GM18909 (cell line): ENCODE data around the gene FAM13A.
"Not testable (repeated sequence)": the region's sequence is repeated elsewhere in the genome, so short reads cannot be mapped to it uniquely, and the experiment has no call there.

Experiments used
- ATAC-seq: cut with Tn5 transposase; IDR thresholded peaks from one replicate; pipeline ENCODE4 v1.9.1; 2021; ENCODE audit warnings: mild to moderate bottlenecking; ENCODE audit not compliant: unreplicated experiment, poor library complexity

Gene FAM13A

DNA sequence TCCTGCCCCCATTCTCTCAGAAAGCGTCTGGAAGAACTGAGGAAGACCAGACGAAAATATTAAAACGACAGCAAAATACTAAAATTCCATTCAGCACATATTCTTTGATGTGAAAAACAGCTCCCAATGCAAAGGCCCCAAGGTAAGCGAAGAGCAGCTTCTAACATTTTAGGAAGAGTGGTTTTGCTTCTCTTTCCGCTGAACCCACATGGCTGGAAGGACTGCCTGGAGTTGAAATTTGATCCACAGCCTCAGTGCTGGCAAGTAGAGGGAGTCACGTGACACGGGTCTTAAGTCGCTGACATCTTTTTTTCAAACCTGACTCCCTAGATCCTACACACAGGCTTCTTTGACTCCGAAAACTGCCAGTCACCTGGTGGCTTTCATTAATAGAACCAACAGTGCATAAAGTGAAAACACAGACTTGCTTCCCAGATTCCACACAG, at the start of gene FAM13A:
TSS of gene FAM13A (minus strand) at position 233 of the 446 bp plus-strand sequence. CDS start at position 12, 221 bp downstream.
- peak; percentile 80 for ATAC-seq

DNA sequence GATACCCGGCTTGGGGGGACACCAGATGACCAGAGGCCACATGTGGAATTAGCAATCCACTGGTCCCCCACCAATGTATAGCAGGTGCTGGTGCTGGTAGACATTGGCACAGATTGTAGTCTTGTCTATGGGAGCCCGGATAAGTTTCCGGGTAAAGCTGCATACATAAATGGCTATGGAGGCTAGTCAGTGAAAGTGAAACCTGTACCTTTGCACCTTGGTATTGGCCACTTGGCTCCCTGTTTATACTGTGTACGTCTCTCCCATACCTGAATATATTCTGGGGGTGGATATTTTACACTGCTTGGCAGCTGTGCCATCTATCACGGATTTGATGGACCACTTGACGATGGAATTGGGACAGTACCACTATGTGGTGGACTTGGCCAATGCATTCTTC, 48.7 kb upstream of the FAM13A start:
- no peak for ATAC-seq

DNA sequence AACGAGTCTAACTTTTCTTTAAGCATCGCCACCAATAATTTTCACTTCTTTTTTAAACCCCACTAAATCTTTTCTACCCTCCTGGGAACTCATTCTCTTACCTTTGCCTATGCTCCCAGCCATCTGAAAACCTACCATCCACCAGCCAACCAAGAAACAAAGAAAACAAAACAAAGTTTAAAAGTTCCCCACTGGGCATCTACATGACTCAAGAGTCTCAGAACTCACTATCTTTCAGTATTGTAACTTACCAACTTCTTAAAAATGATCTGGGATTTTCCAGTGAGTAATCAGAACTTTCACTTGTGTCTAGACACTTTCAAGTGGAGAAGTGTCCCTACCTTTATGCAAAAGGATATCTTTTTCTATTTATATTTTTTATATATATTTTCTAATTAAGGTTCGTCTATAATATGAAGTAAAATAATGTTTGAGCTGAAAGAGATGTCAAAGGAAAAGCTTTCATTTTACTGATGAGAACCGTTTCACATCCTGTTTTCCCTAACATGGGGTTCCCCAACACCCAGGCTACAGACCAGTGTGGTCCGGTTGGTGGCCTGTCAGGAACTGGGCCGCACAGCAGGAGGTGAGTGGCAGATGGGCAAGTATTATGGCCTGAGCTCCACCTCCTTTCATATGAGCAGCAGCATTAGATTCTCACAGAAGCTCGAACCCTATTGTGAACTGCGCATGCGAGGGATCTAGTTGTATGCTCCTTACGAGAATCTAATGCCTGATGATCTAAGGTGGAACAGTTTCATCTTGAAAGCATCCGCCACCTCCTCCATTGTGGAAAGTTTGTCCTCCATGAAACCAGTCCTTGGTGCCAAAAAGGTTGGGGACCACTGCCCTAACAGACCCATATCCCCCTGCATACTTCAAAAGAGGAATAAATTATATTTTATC, 44.5 kb upstream of the FAM13A start:
- peak; percentile 96 for ATAC-seq

DNA sequence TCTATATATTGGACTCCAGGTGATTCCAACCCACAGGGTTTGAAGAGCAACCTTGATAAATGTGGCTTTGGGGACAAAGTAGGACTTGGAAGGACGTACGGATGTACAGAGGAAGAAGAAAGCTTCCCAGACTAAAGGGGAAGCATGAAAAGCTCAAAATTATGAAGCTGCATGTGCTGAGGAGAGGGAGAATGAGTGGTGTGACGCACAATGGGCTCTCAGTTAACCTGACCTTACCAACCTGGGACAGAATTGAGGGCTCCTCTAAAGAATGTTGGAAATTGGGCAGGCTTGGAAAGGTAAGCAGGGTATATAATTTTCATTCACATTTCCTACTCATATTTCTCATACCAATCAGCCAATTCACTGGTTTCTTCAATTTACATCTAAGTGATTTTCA, 43.9 kb upstream of the FAM13A start:
- ATAC-seq = peak; percentile 16

DNA sequence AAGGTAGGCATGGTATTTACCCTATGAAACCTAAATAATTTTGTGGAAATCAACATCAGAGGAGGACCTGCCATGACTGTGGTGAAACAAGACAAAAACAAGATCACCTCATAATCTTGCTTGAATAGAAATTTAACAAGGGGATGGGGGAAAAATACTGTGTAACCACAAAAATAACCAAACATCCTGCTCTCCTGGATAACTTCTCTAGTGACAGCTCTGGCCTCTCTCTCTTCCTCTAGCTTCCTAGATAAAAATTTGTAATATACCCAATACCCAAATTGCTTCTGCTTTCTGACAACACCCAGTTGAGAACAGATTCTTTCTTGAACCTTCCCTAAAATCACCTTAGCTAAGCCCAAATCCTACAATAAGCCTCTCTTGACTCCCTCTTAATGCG, 42.5 kb upstream of the FAM13A start:
- no peak for ATAC-seq

DNA sequence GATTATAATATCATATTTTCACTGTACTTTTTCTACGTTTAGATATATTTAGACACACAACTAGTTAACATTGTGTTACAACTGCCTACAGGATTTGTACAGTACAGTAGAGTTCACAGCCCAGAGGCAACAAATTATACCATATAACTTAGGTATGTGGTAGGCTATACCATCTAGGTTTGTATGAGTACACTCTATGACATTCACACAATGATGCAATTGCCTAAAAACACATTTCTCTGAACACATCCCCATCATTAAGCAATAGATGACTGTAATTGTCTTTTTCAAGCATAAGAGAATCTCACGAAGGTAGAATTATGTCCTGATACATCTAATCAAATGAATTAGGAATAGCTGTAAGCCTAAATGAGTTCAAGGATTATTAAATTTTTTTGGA, 42.0 kb upstream of the FAM13A start:
- no peak for ATAC-seq

DNA sequence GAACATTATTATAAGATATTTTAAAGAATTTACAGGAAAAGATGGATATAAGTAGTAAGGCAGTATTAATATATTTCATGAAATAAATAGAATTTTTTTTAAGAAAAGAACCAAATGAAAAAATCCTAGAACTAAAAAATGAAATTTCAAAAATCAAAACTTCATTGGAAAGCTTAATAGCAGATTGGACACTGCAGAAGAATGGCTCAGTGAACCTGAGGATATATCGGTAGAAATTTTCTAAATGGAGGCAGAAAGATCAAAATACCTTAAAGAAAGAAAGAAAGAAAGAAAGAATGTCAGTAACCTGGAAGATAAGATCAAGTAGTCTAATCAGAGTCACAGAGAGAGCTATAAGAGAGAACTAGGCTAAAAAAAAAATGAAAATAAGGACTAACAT, 21.3 kb upstream of the FAM13A start:
- ATAC-seq = no peak

DNA sequence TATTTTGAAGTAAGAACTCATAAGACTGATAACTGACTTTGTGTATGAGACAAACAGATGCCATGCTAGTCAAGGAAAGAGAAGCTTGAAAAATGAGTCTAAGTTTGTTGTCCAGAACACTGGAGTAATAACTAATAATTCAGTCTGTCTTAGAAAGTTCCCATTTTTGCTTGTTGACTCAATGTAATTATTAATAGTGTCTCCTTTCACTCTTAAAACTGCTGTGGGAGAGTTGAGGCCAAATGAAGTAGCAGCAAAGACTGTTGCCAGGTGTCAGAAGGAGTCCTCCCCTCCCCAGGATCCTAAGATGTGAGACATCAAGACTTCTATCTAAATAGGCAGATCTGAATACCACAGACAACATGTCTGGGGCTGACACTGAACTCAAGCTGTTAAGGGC, 20.8 kb upstream of the FAM13A start:
- no peak for ATAC-seq

DNA sequence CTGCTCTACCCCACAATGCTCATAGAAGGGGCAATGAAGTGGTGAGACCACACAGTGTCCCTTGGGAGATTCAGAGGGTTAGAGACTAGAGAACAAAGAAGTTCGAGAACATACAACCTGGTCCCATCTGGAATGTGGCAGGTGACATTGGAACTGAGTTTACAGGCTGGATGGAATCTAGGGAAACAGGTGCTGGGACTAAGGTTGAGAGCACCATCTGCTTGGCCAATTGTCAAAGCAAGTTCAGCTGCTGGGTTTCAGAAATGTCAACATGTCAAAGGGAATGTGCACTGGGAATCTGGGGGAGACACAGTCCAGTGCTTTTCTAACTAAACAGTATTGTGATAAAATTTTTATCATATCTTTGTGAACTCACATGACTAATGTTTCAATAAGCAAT, 15.9 kb upstream of the FAM13A start:
- ATAC-seq = no peak

DNA sequence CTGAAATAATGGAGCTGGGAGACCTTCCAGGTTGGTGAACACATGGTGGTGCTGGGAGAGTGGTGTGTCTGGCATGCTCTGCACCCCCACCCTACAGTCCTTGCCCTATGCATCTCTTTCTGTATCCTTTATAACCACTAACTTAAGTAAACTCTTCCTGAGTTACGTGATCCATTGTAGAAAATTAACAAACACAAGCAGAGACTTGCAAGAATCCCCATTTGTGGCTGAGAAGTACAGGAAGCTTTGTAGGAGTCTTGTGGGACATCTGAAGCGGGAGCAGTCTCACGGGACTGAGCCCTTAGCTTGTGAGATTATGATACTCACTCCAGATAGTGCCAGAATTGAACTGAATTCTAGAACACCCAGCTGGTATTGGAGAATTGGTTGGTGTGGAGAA, 14.3 kb upstream of the FAM13A start:
- ATAC-seq = no peak

DNA sequence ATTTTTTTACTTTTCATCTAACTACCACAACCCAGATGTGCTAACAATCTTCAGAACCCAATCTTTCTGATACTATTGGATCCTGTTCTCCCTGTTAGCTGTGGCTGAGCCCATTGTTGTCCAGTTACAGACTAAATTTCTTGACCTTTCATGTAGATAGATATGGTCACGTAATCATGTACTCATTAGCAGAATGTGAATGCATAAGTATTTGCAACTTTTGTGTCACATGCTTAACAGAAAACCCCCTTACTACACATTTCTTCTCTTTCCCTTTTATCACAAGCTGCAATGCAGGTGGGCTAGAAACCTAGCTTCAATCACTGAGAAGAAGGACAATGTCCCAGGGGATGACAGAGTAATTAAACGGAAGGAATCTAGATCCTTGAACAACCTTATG, 13.1 kb upstream of the FAM13A start:
- ATAC-seq = peak; percentile 64

DNA sequence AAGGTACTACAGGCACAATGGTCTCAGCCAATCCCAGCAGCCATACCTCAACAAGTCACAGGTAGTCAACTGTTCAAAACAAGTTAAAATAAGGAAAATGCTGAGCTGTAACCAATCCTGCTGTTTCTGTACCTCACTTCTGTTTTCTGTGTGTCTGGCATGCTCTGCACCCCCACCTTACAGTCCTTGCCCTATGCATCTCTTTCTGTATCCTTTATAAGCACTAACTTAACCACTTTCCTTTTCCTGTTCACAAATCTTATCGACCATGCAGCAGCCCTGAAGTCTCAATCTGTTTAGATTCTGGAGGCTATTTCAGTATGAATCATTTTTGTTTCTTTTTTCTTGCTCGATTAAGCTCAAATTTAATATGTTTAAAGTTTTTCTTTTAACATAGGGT, 12.5 kb upstream of the FAM13A start:
- ATAC-seq = peak; percentile 90

DNA sequence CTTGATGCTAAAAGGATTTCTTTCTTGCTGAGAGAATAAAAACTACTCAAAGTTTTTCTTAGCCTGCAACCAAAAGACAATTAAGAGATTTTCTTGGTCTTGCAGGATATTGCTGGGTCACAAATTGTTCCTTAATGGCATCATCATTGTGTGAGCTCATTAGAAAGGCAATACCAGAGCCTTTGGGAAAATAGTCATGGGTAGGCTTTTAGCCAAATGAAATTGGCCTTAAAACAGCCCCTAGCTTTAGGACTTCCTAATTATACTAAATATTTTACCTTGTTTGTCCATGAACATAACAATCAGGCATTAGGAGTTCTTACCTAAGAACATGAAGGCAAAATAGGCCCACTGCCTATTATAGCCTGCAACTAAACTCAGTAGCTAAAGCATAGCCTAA, 10.4 kb upstream of the FAM13A start:
- no peak for ATAC-seq

DNA sequence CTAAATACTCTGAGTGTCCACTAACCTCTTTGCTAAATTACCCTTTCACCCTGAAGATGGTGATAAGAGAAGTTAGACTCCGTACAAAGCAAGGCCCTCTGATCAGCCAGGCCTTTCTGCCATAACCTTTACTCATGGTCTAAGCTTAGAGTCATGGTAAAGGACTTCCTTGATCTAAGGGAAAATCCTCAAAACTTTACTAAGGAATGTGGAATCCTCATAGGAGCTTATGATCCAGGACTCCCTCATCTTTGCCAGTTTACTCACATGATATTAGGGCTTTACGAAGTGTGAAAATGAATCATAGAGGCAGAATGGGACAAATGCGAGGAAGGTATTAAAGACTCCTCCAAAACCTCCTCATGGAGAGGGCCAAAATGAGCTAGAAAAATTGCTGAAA, 7.9 kb upstream of the FAM13A start:
- no peak for ATAC-seq

DNA sequence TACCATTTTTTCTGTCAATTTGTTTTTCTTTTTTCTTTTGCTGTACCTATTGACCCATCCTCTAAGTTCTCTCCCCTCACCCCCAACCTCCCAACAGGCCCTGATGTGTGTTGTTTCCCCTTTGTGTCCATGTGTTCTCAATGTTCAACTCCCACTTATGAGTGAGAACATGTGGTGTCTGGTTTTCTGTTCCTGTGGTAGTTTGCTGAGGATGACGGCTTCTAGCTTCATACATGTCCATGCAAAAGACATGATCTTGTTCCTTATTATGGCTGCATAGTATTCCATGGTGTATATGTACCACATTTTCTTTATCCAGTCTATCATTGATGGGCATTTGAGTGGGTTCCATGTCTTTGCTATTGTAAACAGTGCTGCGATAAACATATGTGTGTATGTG, 859 bp upstream of the FAM13A start:
- ATAC-seq = not testable (repeated sequence)

DNA sequence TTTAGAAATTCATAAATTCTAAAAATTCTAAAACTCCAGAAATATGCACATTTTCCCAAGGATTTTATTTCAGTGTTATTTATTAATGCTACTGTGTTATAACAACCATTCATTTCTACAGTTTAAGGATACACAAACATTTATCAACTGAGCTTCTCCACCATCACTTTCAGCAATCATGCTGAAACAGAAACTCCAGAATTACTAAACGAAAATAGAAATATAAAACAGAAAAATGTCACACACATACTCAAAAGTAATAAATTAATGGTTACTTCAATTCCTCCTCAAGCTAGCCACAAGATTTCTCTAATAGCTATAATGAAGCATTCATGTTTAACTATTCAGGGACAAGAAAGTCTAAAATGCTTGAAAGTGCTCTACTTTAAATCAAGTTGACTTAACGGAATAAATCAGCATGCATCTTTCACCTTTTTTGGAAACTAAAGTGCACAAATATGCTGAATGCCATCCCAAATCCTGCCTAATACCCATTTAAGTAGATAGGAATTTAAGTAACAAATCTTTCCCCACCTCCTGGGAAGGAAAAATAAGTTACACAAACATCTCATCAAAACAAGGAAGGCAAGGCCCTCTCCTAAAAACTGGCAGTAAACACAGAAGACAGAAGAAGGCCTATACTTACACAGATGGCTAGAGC, 563 bp downstream of the FAM13A start:
- peak; percentile 14 for ATAC-seq

DNA sequence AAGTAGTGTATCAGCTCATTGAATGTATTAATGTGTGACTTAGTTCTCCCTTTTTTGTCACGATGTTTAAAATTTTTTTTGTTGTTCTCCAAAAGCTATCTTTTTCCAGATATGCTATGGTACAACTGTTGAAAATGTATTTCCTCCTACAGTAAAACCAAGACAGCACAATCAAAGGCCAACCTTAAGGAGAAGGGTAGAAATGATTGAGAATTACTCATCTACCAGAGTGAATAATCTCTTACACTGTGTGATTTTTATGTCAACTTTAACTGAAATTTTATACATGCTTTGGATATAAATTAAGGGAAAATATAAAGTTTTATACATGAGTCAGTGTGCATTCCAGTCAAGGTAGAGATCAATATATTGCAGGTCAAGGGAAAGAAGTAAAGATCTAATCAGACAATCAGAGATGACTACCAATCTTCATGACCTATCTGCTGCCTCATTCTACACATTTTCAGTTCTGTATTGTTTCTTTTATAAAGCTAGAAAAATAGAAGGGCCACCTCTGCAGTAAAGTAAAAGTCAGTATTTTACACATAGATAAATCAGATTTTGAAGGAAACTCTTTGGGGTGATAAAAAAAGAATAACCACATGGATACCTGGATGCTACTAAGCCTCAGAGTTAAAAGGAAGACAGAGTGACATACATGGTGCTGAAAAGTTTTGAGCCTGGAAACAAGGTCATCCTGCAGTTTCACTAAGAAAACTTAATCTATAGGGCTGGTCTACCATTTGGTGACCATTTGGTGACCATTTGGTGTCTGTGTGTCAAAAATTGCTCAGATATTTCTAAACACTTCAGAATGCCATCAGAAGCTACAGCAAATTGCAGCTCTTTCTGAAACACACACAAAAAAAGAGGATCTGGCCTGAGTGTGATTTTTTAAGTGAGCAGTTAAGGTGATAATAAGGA, 1.6 kb downstream of the FAM13A start:
- ATAC-seq = no peak

DNA sequence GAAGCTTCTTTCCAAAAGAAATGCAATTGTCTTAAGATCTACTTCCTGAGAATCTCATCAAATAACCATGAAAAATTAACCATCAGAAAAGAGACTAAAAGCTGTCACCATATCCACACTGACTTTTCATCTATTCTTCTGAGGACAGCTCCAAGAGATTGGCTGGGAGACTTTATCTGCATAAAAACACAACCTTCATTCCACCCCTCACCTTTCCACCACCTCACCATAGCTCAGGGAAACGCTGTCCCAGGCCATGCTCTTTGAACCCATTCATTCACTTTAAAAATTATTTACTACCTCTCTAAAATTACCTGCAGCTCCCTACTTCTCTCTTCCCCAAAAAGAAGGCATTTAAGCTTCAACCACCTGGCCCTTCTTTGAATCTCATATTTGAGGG, 2.4 kb downstream of the FAM13A start:
- ATAC-seq = no peak

DNA sequence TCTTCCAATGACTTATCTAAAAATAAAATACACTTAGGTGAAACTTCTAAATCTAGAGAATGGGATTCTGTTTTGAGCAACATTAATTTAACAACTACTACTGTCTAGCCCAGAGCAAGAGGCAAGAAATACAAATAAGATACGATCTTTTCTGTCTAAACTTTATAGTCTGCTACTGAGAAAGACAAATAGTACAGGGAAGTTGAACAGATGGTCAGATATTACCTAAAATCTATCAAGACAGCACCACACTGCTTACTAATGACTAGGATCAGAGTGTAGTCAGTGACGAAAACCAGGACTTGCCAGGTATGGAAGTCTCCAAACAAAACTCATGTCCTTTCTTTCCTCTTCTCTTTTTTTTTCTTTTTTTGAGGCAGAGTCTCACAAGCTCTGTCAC, 7.1 kb downstream of the FAM13A start:
- no peak for ATAC-seq

DNA sequence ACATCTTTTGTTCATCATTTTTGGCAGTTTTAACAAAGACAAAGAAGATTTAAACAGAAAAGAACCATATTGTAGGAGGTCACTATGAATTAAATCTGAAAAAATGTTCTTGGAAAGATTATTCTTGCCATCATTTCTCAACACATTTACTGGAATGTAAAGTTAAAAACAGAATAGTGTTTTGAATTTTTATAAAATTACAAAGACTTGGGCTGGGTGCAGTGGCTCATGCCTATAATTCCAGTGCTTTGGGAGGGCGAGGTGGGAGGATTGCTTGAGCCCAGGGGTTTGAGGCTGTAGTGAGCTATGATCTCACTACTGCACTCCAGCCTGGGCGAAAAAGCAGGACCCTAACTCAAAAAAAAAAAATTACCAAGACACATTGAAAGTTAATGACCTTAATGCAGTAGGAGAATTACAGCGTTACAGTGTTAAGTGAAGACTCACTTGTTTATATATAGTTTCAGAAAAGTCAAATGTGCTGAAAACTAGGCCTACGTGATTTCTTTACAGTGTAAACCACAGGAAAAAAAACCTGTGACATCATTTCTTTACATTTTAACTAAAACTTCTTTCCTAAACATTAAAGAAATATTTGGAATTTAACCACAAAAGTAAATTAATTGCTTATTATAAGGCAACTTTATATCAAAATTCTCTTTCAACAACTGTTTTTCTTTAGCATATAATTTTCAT, 7.9 kb downstream of the FAM13A start:
- ATAC-seq = no peak
